ENCODE data around the gene RGS9BP. TPM values are rescaled to one million over a fixed set of nuclear protein-coding genes. Genes with fewer than 3 reads are reported as not detected.
"Not testable (repeated sequence)": the region's sequence is repeated elsewhere in the genome, so short reads cannot be mapped to it uniquely, and the experiment has no call there.

The RGS9BP gene
- total and polyA plus RNA-seq, 2 donors: 0.11 to 0.76 TPM

- H3K27me3 ChIP-seq (ENCODE audit: control insufficient read depth in 2 of 2, insufficient read depth in 1 of 2, low read length in 1 of 2); DNase-seq (ENCODE audit: low read depth in 6 of 9, low spot score in 9 of 9); H3K4me1 ChIP-seq (ENCODE audit: control insufficient read depth in 2 of 2, insufficient read depth in 2 of 2, low read length in 2 of 2); H3K9me3 ChIP-seq (ENCODE audit: control insufficient read depth in 2 of 2, insufficient read depth in 1 of 2, low read length in 1 of 2); H3K36me3 ChIP-seq (ENCODE audit: control insufficient read depth in 2 of 2, insufficient read depth in 2 of 2, low read length in 1 of 2); H3K4me3 ChIP-seq (ENCODE audit: low read length in 2 of 2); H3K27ac ChIP-seq (ENCODE audit: low read depth in 1 of 2, low read length in 1 of 2): not testable (repeated sequence)
- 96% methylated on average over 3 of the region's 3 CpGs for WGBS
Observed at GRCh38 chr19:32696771-32697170, 21.1 kb downstream of the RGS9BP start.

GRCh38 chr19:32700129-32700528 lies 24.5 kb downstream of the RGS9BP start:
- Histone ChIP-seq H3K36me3 (ENCODE audit: control insufficient read depth in 2 of 2, insufficient read depth in 2 of 2, low read length in 1 of 2) (peaks cover 6 to 11% of the 10 kb centered on the region in 2 donors), H3K9me3 (ENCODE audit: control insufficient read depth in 2 of 2, insufficient read depth in 1 of 2, low read length in 1 of 2) (peaks cover 0 to 20% of the 10 kb centered on the region in 2 donors)
- H3K4me3 ChIP-seq (ENCODE audit: low read length in 2 of 2); H3K4me1 ChIP-seq (ENCODE audit: control insufficient read depth in 2 of 2, insufficient read depth in 2 of 2, low read length in 2 of 2); H3K27ac ChIP-seq (ENCODE audit: low read depth in 1 of 2, low read length in 1 of 2); H3K27me3 ChIP-seq (ENCODE audit: control insufficient read depth in 2 of 2, insufficient read depth in 1 of 2, low read length in 1 of 2); DNase-seq (ENCODE audit: low read depth in 6 of 9, low spot score in 9 of 9): not testable (repeated sequence)
- WGBS: 99% methylated on average over 7 of the region's 7 CpGs

GRCh38 chr19:32702010-32702409 lies 26.4 kb downstream of the RGS9BP start:
- WGBS: 95% methylated on average over 5 of the region's 5 CpGs
- H3K4me1 ChIP-seq (ENCODE audit: control insufficient read depth in 2 of 2, insufficient read depth in 2 of 2, low read length in 2 of 2): no peaks in the 10 kb centered on the region
- DNase-seq (ENCODE audit: low read depth in 6 of 9, low spot score in 9 of 9): no peak

GRCh38 chr19:32704006-32704405 lies 28.4 kb downstream of the RGS9BP start:
- 95% methylated on average over 2 of the region's 2 CpGs for WGBS
- not testable (repeated sequence) for H3K4me3 ChIP-seq (ENCODE audit: low read length in 2 of 2); DNase-seq (ENCODE audit: low read depth in 6 of 9, low spot score in 9 of 9); H3K4me1 ChIP-seq (ENCODE audit: control insufficient read depth in 2 of 2, insufficient read depth in 2 of 2, low read length in 2 of 2); H3K27me3 ChIP-seq (ENCODE audit: control insufficient read depth in 2 of 2, insufficient read depth in 1 of 2, low read length in 1 of 2); H3K27ac ChIP-seq (ENCODE audit: low read depth in 1 of 2, low read length in 1 of 2)
- Histone ChIP-seq H3K9me3 (ENCODE audit: control insufficient read depth in 2 of 2, insufficient read depth in 1 of 2, low read length in 1 of 2) (peaks cover 0 to 23% of the 10 kb centered on the region in 2 donors), H3K36me3 (ENCODE audit: control insufficient read depth in 2 of 2, insufficient read depth in 2 of 2, low read length in 1 of 2) (peaks cover 4 to 11% of the 10 kb centered on the region in 2 donors)

More at GRCh38 chr19:32702010-32702409, 26.4 kb downstream of the RGS9BP start:
- Histone ChIP-seq H3K36me3 (ENCODE audit: control insufficient read depth in 2 of 2, insufficient read depth in 2 of 2, low read length in 1 of 2) (peaks cover 4 to 11% of the 10 kb centered on the region in 2 donors), H3K27ac (ENCODE audit: low read depth in 1 of 2, low read length in 1 of 2) (no peak overlapping the region), H3K4me3 (ENCODE audit: low read length in 2 of 2) (no peak overlapping the region), H3K27me3 (ENCODE audit: control insufficient read depth in 2 of 2, insufficient read depth in 1 of 2, low read length in 1 of 2) (no peaks in the 10 kb centered on the region), H3K9me3 (ENCODE audit: control insufficient read depth in 2 of 2, insufficient read depth in 1 of 2, low read length in 1 of 2) (peaks cover 0 to 23% of the 10 kb centered on the region in 2 donors)

GRCh38 chr19:32708457-32708856 lies 32.8 kb downstream of the RGS9BP start:
- WGBS: 9% methylated on average over 3 of the region's 3 CpGs
- Histone ChIP-seq H3K36me3 (ENCODE audit: control insufficient read depth in 2 of 2, insufficient read depth in 2 of 2, low read length in 1 of 2) (peaks cover 2 to 3% of the 10 kb centered on the region in 2 donors), H3K27me3 (ENCODE audit: control insufficient read depth in 2 of 2, insufficient read depth in 1 of 2, low read length in 1 of 2) (no peaks in the 10 kb centered on the region), H3K27ac (ENCODE audit: low read depth in 1 of 2, low read length in 1 of 2) (no peak overlapping the region), H3K4me1 (ENCODE audit: control insufficient read depth in 2 of 2, insufficient read depth in 2 of 2, low read length in 2 of 2) (peaks cover 5% of the 10 kb centered on the region in 2 donors), H3K4me3 (ENCODE audit: low read length in 2 of 2) (no peak overlapping the region), H3K9me3 (ENCODE audit: control insufficient read depth in 2 of 2, insufficient read depth in 1 of 2, low read length in 1 of 2) (peaks cover 0 to 16% of the 10 kb centered on the region in 2 donors)
- DNase-seq (ENCODE audit: low read depth in 6 of 9, low spot score in 9 of 9): peak in 5 of 9 donors; percentile 7 to 70 (median 33)

- Histone ChIP-seq H3K27ac (ENCODE audit: low read depth in 1 of 2, low read length in 1 of 2) (no peak overlapping the region), H3K4me1 (ENCODE audit: control insufficient read depth in 2 of 2, insufficient read depth in 2 of 2, low read length in 2 of 2) (peaks cover 5% of the 10 kb centered on the region in 2 donors), H3K27me3 (ENCODE audit: control insufficient read depth in 2 of 2, insufficient read depth in 1 of 2, low read length in 1 of 2) (no peaks in the 10 kb centered on the region), H3K9me3 (ENCODE audit: control insufficient read depth in 2 of 2, insufficient read depth in 1 of 2, low read length in 1 of 2) (peaks cover 0 to 12% of the 10 kb centered on the region in 2 donors), H3K4me3 (ENCODE audit: low read length in 2 of 2) (no peak overlapping the region), H3K36me3 (ENCODE audit: control insufficient read depth in 2 of 2, insufficient read depth in 2 of 2, low read length in 1 of 2) (peaks cover 2 to 3% of the 10 kb centered on the region in 2 donors)
- DNase-seq (ENCODE audit: low read depth in 6 of 9, low spot score in 9 of 9): no peak
- WGBS: 95% methylated on average over 5 of the region's 5 CpGs
Observed at GRCh38 chr19:32709032-32709431, 33.4 kb downstream of the RGS9BP start.

- peaks cover under 1 to 4% of the 10 kb centered on the region in 2 donors for H3K36me3 ChIP-seq (ENCODE audit: control insufficient read depth in 2 of 2, insufficient read depth in 2 of 2, low read length in 1 of 2)
Observed at GRCh38 chr19:32711747-32712146, 36.1 kb downstream of the RGS9BP start.

GRCh38 chr19:32716203-32716602 lies 40.6 kb downstream of the RGS9BP start:
- not testable (repeated sequence) for H3K36me3 ChIP-seq (ENCODE audit: control insufficient read depth in 2 of 2, insufficient read depth in 2 of 2, low read length in 1 of 2)
- WGBS: 99% methylated on average over 7 of the region's 7 CpGs

More at GRCh38 chr19:32711747-32712146, 36.1 kb downstream of the RGS9BP start:
- H3K4me1 ChIP-seq (ENCODE audit: control insufficient read depth in 2 of 2, insufficient read depth in 2 of 2, low read length in 2 of 2): peaks cover 5% of the 10 kb centered on the region in 2 donors
- no peaks in the 10 kb centered on the region for H3K27me3 ChIP-seq (ENCODE audit: control insufficient read depth in 2 of 2, insufficient read depth in 1 of 2, low read length in 1 of 2)
- H3K4me3 ChIP-seq (ENCODE audit: low read length in 2 of 2): no peak overlapping the region
- no peaks in the 10 kb centered on the region for H3K9me3 ChIP-seq (ENCODE audit: control insufficient read depth in 2 of 2, insufficient read depth in 1 of 2, low read length in 1 of 2)
- DNase-seq (ENCODE audit: low read depth in 6 of 9, low spot score in 9 of 9): no peak
- WGBS: 97% methylated on average over 6 of the region's 6 CpGs
- no peak overlapping the region for H3K27ac ChIP-seq (ENCODE audit: low read depth in 1 of 2, low read length in 1 of 2)

GRCh38 chr19:32717496-32717895 lies 41.8 kb downstream of the RGS9BP start:
- DNase-seq (ENCODE audit: low read depth in 6 of 9, low spot score in 9 of 9): no peak
- no peak overlapping the region for H3K27ac ChIP-seq (ENCODE audit: low read depth in 1 of 2, low read length in 1 of 2)
- H3K4me1 ChIP-seq (ENCODE audit: control insufficient read depth in 2 of 2, insufficient read depth in 2 of 2, low read length in 2 of 2): no peaks in the 10 kb centered on the region
- H3K27me3 ChIP-seq (ENCODE audit: control insufficient read depth in 2 of 2, insufficient read depth in 1 of 2, low read length in 1 of 2): no peaks in the 10 kb centered on the region
- 94% methylated on average over 5 of the region's 5 CpGs for WGBS
- H3K36me3 ChIP-seq (ENCODE audit: control insufficient read depth in 2 of 2, insufficient read depth in 2 of 2, low read length in 1 of 2): peaks cover 0 to 4% of the 10 kb centered on the region in 2 donors
- H3K4me3 ChIP-seq (ENCODE audit: low read length in 2 of 2): no peak overlapping the region
- H3K9me3 ChIP-seq (ENCODE audit: control insufficient read depth in 2 of 2, insufficient read depth in 1 of 2, low read length in 1 of 2): peaks cover 0 to 6% of the 10 kb centered on the region in 2 donors

More at GRCh38 chr19:32716203-32716602, 40.6 kb downstream of the RGS9BP start:
- not testable (repeated sequence) for H3K27ac ChIP-seq (ENCODE audit: low read depth in 1 of 2, low read length in 1 of 2); H3K4me3 ChIP-seq (ENCODE audit: low read length in 2 of 2); H3K4me1 ChIP-seq (ENCODE audit: control insufficient read depth in 2 of 2, insufficient read depth in 2 of 2, low read length in 2 of 2); H3K9me3 ChIP-seq (ENCODE audit: control insufficient read depth in 2 of 2, insufficient read depth in 1 of 2, low read length in 1 of 2); DNase-seq (ENCODE audit: low read depth in 6 of 9, low spot score in 9 of 9); H3K27me3 ChIP-seq (ENCODE audit: control insufficient read depth in 2 of 2, insufficient read depth in 1 of 2, low read length in 1 of 2)
